ENCODE results near the gene RDH12.

- TF ChIP-seq, protein P1, sequence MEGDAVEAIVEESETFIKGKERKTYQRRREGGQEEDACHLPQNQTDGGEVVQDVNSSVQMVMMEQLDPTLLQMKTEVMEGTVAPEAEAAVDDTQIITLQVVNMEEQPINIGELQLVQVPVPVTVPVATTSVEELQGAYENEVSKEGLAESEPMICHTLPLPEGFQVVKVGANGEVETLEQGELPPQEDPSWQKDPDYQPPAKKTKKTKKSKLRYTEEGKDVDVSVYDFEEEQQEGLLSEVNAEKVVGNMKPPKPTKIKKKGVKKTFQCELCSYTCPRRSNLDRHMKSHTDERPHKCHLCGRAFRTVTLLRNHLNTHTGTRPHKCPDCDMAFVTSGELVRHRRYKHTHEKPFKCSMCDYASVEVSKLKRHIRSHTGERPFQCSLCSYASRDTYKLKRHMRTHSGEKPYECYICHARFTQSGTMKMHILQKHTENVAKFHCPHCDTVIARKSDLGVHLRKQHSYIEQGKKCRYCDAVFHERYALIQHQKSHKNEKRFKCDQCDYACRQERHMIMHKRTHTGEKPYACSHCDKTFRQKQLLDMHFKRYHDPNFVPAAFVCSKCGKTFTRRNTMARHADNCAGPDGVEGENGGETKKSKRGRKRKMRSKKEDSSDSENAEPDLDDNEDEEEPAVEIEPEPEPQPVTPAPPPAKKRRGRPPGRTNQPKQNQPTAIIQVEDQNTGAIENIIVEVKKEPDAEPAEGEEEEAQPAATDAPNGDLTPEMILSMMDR (IDR thresholded peaks at IDR 0.05; ENCODE audit: insufficient read depth, low read depth, low read length), result no peak
- no peak for TF ChIP-seq EZH2 (IDR thresholded peaks at IDR 0.05; ENCODE audit: insufficient read depth, low read length)
These were observed 8.5 kb downstream of the RDH12 start for GRCh38 chr14:67710209-67710608.
